ENCODE data around the gene POC1A.

Gene POC1A

DNA sequence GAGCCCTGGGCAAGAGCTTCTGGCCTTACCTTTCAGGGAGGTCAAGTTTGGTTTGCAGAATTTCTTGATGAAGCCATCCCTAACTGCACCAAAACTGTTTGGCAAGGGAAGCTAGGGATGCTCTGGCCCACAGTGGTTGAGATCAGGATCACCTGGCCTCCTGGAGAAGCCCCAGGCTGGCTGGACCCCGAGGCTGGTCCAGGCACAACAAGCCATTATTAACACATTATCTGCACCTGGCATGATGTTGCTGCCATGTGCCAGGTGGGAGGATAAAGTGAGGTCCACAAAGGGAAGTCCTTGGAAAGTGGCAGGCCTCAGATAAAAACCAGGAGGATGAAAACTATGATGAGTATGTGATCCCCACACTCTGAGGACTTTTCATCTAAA, 62.0 kb downstream of the POC1A start:
- H3K4me3 ChIP-seq (ENCODE audit: low read depth, low read length) = no peak overlapping the region
- TF ChIP-seq, protein P1, sequence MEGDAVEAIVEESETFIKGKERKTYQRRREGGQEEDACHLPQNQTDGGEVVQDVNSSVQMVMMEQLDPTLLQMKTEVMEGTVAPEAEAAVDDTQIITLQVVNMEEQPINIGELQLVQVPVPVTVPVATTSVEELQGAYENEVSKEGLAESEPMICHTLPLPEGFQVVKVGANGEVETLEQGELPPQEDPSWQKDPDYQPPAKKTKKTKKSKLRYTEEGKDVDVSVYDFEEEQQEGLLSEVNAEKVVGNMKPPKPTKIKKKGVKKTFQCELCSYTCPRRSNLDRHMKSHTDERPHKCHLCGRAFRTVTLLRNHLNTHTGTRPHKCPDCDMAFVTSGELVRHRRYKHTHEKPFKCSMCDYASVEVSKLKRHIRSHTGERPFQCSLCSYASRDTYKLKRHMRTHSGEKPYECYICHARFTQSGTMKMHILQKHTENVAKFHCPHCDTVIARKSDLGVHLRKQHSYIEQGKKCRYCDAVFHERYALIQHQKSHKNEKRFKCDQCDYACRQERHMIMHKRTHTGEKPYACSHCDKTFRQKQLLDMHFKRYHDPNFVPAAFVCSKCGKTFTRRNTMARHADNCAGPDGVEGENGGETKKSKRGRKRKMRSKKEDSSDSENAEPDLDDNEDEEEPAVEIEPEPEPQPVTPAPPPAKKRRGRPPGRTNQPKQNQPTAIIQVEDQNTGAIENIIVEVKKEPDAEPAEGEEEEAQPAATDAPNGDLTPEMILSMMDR (IDR thresholded peaks at IDR 0.05; ENCODE audit: low read depth, low read length) = no peak

DNA sequence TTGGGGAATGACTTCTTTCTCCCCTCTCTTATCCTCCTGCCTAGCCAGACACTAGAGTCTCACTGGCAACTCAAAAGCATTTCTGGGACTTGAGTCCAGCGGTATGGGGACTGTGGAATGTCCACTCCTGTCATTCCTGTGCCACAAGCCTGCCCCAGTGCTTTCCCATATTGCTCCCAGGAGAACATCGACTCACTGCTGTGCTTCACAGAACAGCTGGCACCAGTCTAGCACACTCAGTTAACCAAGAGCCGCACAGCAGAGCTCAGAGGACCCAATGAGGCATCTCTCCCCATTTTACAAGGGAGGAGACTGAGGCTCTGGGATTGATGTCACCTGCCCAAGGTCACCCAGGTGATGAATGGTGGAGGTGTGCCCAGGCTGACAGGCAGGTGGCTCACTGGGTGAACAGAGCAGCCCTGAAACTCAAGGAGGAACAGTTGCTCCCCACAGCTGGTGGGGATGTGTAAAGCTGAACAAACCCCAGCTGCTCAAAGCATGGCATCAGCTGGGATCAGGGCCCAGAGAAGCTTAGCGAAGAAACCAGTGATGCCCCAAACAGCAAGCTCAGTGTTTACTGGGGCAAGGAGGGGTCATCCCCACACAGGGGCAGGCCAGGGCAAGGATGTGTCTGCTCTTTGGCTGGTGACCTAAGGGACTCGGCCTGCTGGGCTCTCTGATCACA, 62.5 kb downstream of the POC1A start:
- TF ChIP-seq, protein P1 (IDR thresholded peaks at IDR 0.05; ENCODE audit: low read depth, low read length) = no peak
- no peak overlapping the region for H3K4me3 ChIP-seq (ENCODE audit: low read depth, low read length)

- H3K4me3 ChIP-seq (ENCODE audit: low read depth, low read length) = no peak overlapping the region
- TF ChIP-seq, protein P1 (IDR thresholded peaks at IDR 0.05; ENCODE audit: low read depth, low read length) = no peak
These were observed 63.2 kb downstream of the POC1A start for GRCh38 chr3:52090933-52091468.

DNA sequence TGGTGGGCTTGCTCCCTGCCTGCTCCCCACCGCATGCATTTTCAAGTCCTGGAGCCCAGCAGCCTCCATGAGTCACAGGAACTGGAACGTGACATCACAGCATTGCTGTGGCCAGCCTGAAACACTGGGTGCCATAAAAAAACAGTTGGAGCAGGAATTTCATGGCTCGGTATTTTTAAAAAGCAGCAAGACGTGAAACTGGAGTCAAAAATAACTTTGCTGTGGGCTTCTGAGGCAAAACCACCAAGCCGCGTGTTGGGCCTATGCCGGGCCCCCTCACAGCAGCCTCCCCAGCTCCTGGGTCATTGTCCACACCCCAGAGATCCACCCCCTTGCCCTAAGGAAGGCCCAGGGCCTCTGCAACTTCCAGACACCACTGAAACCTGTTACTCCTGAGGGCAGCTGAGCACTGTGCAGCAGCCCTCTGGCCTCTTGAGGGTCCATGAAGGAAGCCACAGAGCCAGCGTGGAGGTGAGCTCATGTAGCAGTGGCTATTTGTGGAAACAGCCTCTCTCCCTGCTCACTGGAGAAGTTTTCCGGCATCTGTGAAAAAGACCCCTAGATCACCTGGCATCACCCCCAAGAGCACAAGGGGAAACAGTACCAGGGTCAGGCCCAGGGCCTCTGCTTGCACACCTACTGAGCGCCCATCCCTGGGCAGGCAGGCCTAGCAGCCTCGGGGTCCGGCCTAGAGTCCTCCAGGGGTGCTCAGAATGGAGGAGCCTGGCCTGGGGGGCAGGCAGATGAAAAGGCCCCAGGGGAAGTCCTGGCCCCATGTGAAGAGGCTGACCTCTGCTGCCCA, 63.9 kb downstream of the POC1A start:
- no peak overlapping the region for H3K4me3 ChIP-seq (ENCODE audit: low read depth, low read length)
- TF ChIP-seq, protein P1 (IDR thresholded peaks at IDR 0.05; ENCODE audit: low read depth, low read length) = no peak

GRCh38 chr3:52089691-52090090, 64.5 kb downstream of the POC1A start:
- TF ChIP-seq, protein P1 (IDR thresholded peaks at IDR 0.05; ENCODE audit: low read depth, low read length) = no peak

DNA sequence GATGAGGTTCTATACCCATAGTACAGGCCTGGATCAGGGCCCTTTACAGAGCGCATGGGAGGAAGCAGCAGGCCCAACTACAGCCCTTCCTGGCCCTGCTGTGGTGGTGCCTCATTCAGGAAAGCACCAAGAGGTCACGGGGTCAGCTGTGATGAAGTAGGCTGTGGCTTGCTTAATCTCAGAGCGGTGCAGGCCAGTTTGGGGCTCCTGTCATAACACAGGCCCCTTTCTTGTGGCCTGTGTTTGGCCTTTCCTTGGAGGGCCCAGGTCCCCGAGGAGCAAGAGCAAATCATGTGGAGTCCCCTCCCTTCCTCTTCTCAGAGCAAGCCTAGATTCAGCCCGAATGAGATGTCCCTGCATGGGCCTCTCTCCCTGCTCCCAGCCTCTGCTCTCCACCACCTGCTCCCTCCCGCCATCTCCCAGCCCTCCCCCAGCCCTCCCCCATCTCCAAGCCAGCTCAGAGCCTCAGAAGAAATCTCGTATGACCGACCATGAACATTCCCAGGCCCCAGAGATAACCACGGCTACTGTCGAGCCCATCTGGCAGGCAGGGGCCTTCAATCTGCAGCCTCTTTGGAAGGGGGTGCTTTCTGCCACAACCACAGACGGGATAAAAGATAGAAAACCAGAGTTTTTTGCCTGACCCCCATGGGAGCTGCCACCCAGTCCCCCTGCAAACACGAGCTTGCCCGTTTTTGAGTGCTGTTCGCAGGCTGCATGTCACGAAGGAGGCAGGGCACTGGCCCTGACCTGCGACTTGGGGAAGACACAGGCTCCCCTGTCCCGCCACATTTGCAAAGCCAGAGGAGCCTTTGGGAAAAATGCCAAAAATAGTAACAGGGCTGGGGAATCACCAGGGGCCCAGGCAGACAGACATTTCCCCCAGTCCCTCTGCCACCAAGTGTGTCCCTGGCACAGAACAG, 65.5 kb downstream of the POC1A start:
- H3K4me3 ChIP-seq (ENCODE audit: low read depth, low read length) = no peak overlapping the region
- TF ChIP-seq, protein P1 (IDR thresholded peaks at IDR 0.05; ENCODE audit: low read depth, low read length) = no peak

More at GRCh38 chr3:52089691-52090090, 64.5 kb downstream of the POC1A start:
- H3K4me3 ChIP-seq (ENCODE audit: low read depth, low read length) = no peak overlapping the region

All from WI38 (cell line).